ENCODE results near the gene HECTD4.

GRCh38 chr12:112169161-112169872, 212.9 kb downstream of the HECTD4 start:
- no peak for TF ChIP-seq POLR2AphosphoS5 (IDR thresholded peaks at IDR 0.05)
- TF ChIP-seq CTCF (IDR thresholded peaks at IDR 0.05) = no peak

Data from suprapubic skin (tissue), 3 donors.